Measurements from ENCODE around the gene ARHGDIA. TPM values are rescaled to one million over a fixed set of nuclear protein-coding genes. Genes with fewer than 3 reads are reported as not detected.

The ARHGDIA gene
- total RNA-seq, 1 donor from 2014 or later = 498 TPM

DNA sequence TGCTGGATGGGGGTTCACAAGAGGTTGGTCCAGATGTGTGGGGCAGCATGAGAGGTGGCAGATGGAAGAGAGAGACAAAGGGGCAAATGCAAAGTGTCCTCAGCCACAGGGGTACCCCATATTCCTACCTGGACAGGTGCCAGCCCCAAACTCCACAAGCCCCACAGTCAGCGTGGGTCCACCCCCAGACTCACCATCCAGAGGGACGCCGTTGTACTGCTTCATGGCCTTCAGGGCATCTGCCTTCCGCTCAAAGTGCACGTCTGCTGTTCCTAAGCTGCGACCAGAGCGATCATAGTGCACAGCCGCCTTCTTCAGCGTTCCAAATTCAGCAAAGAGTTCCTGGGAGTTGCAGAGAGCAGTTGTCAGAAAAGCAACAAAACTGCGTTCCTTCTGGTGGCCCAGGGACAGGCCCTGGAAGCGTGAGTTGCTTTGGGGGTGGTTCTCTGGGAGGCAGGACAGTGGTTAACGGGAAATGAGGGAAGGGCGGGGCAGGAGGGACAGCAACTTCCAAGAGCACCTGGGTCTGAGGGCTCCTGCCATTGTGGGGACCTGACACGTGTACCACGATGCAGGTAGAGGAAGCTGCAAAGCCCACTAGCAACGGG lies 18.0 kb upstream of the ARHGDIA start:
- no peak for DNase-seq (ENCODE audit: low spot score)

- DNase-seq (ENCODE audit: low spot score) = no peak
These were observed 17.2 kb upstream of the ARHGDIA start for GRCh38 chr17:81888105-81888987.

- DNase-seq (ENCODE audit: low spot score) = peak; percentile 72
These were observed 14.9 kb upstream of the ARHGDIA start for GRCh38 chr17:81885869-81886548.

- no peak for DNase-seq (ENCODE audit: low spot score)
These were observed 14.3 kb upstream of the ARHGDIA start for GRCh38 chr17:81885454-81885853.

DNA sequence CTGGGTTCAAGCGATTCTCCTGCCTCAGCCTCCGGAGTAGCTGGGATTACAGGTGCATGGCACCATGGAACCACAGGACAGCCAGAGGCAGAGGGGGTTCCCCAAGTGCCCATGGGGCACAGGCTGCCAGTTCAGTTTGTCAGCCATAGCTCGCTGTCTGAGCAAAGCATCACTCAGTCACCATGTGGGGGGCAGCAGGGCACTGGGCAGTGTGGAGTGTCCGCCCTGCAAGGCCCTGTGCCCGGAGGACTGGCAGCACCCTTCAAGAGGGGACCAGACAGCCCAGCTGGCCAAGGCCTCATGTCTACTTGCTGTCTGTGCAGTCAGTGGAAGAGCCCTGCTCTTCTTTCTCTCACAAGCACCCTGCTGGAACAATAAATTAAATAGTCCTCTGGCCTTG lies 13.8 kb upstream of the ARHGDIA start:
- no peak for DNase-seq (ENCODE audit: low spot score)

GRCh38 chr17:81884520-81884919 lies 13.4 kb upstream of the ARHGDIA start:
- no peak for DNase-seq (ENCODE audit: low spot score)

GRCh38 chr17:81879121-81879520 lies 8.0 kb upstream of the ARHGDIA start:
- no peak for DNase-seq (ENCODE audit: low spot score)

- DNase-seq (ENCODE audit: low spot score) = no peak
These were observed 7.2 kb upstream of the ARHGDIA start for GRCh38 chr17:81878294-81878693.

- no peak for DNase-seq (ENCODE audit: low spot score)
These were observed 6.4 kb upstream of the ARHGDIA start for GRCh38 chr17:81877569-81877968.

DNA sequence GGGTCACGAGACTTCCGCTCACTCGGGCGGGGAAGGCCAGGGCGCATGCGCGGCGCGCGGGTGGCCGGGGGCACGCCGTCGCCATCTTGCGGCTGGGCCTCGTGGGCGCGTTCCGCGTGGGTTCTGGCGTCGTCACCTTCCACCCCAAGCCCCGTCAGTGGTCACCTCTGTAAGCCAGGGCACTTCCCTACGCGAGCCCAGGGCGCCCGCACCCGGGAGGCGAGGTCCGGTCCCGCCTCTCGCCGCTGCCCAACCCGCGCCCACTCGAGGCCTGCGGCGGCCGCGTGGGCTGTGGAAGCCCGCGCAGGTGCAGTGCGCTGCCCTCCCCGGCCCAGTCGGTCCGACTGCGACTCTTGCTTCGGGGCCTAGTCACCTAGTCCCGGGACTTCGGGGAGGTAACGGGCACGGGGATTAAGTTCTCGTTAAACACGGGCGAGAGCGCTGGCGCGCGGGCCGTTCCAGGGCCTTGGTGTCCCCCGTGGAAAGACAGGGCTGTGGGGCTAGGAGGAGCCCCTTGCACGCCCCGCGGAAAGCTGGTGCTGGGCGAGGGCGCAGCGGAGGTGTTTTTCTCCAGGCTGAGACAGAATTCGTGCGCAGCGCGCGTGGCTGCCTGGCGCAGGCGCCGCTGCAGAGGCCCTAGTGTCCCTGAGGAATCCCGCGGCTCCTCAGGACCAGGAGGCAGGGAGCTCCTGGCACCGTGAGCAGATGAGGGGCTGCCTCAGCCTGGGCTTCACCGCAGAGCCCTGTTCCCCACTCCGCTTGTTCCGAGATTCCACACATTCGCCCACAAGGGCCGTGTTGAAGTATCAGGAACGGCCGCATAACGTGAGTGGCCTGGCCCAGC lies 472 bp upstream of the ARHGDIA start:
- DNase-seq (ENCODE audit: low spot score) = peak; percentile 96

DNA sequence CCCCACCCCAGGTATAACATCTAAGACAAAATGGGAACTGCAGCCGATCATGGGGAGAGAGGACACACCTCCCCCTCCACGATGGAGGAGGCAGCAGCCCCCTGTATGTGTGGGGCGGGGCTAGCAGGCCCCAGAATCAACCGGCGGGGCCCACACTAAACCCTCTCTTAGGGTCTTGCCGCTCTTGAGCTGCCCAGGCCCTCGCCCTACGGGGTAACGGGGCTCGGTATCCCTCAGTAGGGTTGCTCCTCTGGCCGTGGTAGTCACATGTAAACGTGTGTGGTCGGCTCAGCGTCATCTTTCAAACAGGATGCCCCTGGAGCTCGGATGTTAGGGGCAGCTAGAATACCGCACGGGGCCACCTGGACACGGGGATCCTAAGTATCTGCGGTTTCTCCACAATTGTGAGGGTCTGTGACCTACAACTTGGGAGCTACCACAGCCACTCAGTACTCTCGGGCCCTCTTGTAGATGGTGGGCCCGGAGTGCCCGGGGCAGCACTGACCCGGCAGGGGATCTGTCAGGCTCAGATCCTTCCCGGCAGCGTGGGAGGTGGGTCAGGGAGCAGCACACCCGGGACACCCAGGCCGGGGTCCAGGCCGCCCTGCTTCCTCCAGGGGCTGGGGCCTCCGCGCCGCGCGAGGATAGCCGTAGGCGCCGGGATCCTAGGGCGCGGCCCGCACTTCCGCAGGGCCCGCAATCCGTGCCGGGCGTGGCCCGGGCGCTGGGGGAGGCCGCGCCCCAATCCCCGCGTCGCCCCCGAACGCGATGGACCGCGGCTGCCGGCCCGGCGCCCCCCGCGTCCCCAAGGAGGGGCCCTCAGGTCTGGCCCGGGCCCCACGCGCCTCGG lies 781 bp downstream of the ARHGDIA start:
- DNase-seq (ENCODE audit: low spot score) = no peak

GRCh38 chr17:81869221-81870130 lies 1.7 kb downstream of the ARHGDIA start:
- DNase-seq (ENCODE audit: low spot score) = no peak

GRCh38 chr17:81868674-81869220 lies 2.4 kb downstream of the ARHGDIA start:
- DNase-seq (ENCODE audit: low spot score) = no peak

GRCh38 chr17:81867991-81868673 lies 3.0 kb downstream of the ARHGDIA start:
- no peak for DNase-seq (ENCODE audit: low spot score)

DNA sequence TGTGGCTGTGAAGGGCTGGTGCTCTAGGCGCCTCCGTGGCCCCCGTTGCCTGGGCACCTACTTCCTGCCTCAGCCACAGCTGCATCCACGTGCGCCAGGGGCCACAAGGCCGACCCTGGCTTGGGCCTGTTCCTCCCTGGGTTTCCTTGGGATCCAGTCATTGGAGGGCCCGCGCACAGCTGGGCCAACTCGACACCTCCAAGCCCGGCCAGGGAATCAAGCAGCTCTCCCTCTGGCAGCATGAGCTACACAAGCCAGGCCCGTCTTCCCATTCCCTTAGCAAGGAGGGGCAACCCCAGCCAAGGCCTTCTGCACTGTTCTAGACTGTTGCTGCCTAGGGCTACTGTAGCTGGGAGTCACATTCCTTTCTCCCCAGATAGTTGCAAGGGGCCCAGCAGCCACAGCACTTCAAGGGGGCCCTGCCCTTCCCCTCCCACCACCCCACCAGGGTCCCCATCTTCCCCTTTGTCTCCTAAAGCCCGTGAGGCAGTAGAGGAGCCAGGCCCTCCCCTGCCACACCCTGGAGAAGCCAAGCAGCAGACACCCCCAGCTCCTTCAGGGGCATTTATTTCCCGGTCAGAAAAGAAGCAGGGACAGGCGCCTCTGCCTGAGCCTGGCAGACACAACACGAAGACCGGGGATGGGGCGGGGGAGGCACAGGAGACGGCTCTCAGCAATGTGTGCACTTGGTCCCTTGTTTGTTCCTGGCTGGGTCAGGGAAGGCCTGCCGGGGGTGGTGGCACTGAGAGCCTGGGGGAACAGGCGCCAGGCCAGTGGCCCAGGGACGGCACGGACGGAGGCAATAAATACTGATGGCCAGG lies 3.8 kb downstream of the ARHGDIA start:
- no peak for DNase-seq (ENCODE audit: low spot score)

DNA sequence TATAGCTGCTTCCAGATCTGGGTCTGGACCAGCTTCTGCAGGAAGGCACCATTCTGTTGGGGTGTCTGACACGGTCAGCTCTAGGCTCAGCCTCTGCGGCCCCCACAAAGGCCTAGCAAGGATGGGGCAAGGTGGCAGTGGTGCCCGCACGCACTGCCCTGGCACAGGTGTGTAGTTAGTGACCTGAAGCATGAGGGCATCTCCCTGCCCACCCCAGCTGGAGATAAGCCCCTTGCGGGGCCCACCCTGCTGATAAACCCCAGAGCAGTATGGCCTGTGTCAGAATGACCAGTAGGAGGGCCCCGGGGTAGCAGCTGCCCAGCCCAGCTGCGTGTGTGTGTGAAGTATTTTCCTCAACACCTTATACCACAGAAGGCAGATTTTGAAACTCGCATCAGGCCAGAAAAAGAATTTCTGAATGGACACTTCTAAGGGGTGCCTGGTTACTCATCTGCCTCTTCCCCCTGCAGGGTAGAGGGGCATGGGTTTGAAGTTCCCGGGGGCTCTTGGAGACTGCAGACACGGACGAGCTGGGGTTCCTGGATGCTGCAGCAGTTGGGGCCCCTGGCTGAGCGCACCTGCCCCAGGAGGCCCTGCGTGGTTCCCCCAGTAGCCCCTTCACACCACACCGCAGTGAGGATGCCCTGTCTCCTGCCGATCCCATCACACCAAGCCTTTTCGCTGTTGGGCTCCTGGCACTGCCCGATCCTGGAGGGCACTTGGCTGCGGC lies 4.5 kb downstream of the ARHGDIA start:
- DNase-seq (ENCODE audit: low spot score) = no peak

DNA sequence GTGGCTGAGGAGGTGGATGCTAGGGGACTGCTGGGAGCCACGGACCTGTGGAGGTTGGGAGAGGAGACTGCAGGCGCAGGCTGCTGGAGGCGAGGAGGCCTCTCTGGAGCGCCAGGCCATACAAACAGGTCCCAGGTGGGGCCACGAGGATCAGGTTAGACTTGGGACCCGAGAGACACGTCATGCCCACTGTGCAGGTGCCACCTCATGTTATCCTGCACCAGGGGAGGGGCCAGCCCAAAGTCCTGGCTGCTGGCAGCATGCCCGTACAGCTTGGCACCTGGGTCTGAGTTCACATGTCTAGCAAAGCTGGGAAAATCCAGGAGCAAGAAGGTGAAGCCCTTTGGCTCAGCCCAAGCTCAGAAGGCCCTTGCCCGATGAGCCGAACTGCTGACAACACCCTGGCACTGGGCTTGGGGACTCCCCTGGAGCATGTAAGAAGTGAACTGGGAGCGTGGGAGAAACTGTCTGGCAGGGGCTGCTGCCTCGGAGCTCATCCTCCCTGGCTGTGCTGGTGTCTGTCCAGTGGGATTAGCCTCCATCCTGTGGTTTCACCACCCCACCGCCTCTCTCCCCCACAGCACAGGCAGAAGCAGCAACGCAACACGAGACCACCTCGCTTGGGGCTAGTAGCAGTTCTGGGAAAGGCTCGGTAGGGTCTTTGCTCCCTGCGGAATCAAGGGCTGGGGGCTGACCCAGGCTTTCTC lies 5.3 kb downstream of the ARHGDIA start:
- no peak for DNase-seq (ENCODE audit: low spot score)

Data from ureter (tissue), 1 donor.